Activated T-helper 2 cell treated with anti-CD3 and anti-CD28 coated beads, Interferon-gamma antibody, Interleukin-2, Interleukin-4, amounts not matched to agents 10 μg/mL and 5 μg/mL and 100 μg/mL, durations not matched to agents 14 hours and 24 hours and 36 hours (primary cell): ENCODE measurements around the gene OR2V2. TPM values are rescaled to one million over a fixed set of nuclear protein-coding genes. Genes with fewer than 3 reads are reported as not detected.
A peak's percentile ranks its signal among the peaks of the same experiment; 100 is the strongest.
"Not testable (repeated sequence)": the region's sequence is repeated elsewhere in the genome, so short reads cannot be mapped to it uniquely, and the experiment has no call there.

ENCODE experiments used
- DNase-seq: peaks from one replicate; pipeline ENCODE4 v3.0.0; 2021; ENCODE audit warnings: low spot score
- H3K27ac Mint-ChIP-seq: one replicate; pipeline ENCODE4 v1.8.0; 2021; ENCODE audit warnings: mixed read lengths
- H3K27me3 Mint-ChIP-seq: one replicate; pipeline ENCODE4 v1.8.0; 2021; ENCODE audit warnings: low read depth, mixed read lengths
- H3K36me3 Mint-ChIP-seq: one replicate; pipeline ENCODE4 v1.8.0; 2021; ENCODE audit warnings: low read depth, mixed read lengths
- H3K4me1 Mint-ChIP-seq: one replicate; pipeline ENCODE4 v1.8.0; 2021; ENCODE audit warnings: low read depth, mixed read lengths
- H3K4me3 Mint-ChIP-seq: one replicate; pipeline ENCODE4 v1.8.0; 2021; ENCODE audit warnings: low read depth, mild to moderate bottlenecking, moderate library complexity, mixed read lengths
- H3K9me3 Mint-ChIP-seq: one replicate; pipeline ENCODE4 v1.8.0; 2021; ENCODE audit warnings: mixed read lengths
- intact Hi-C: fragments of 100-400 bp; cut with micrococcal nuclease; formaldehyde crosslinking; loops from one replicate; pipeline ENCODE4 v1.15.1; 2023
- total RNA-seq: library from RNA; stranded (reverse); gene quantifications from 2 replicates; pipeline ENCODE4 v1.2.3, GENCODE V29; 2022

OR2V2 gene, protein sequence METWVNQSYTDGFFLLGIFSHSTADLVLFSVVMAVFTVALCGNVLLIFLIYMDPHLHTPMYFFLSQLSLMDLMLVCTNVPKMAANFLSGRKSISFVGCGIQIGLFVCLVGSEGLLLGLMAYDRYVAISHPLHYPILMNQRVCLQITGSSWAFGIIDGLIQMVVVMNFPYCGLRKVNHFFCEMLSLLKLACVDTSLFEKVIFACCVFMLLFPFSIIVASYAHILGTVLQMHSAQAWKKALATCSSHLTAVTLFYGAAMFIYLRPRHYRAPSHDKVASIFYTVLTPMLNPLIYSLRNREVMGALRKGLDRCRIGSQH
- total RNA-seq, result not detected in 2 replicates

- H3K36me3 Mint-ChIP-seq, DNase-seq, intact Hi-C loops, H3K27ac Mint-ChIP-seq, H3K27me3 Mint-ChIP-seq, H3K4me3 Mint-ChIP-seq, H3K4me1 Mint-ChIP-seq, H3K9me3 Mint-ChIP-seq: not testable (repeated sequence)
These were observed at the start of gene OR2V2 for GRCh38 chr5:181146927-181147636. Gene OR2V2 (plus strand): TSS chr5:181147586. CDS start chr5:181154943, 7,357 bp downstream.

GRCh38 chr5:181097759-181098491 lies 49.5 kb upstream of the OR2V2 start:
- not testable (repeated sequence) for H3K9me3 Mint-ChIP-seq, H3K4me1 Mint-ChIP-seq, DNase-seq, H3K36me3 Mint-ChIP-seq, H3K27ac Mint-ChIP-seq, H3K4me3 Mint-ChIP-seq
- peaks cover 21% of the 10 kb centered on the region for H3K27me3 Mint-ChIP-seq
- intact Hi-C loops, result loop anchor here (2.0 kb wide), 1 partner anchor 45 kb away; no protein-coding TSS in a partner anchor

GRCh38 chr5:181098762-181099601 lies 48.4 kb upstream of the OR2V2 start:
- H3K9me3 Mint-ChIP-seq, result no peaks in the 10 kb centered on the region
- no peak for DNase-seq
- peaks cover under 1% of the 10 kb centered on the region for H3K36me3 Mint-ChIP-seq
- intact Hi-C loops, result loop anchor here (2.0 kb wide), 1 partner anchor 46 kb away; no protein-coding TSS in a partner anchor
- H3K27me3 Mint-ChIP-seq, result peaks cover 20% of the 10 kb centered on the region
- H3K4me1 Mint-ChIP-seq, result peaks cover 3% of the 10 kb centered on the region
- H3K27ac Mint-ChIP-seq, result no peak overlapping the region
- H3K4me3 Mint-ChIP-seq, result no peak overlapping the region

DNA sequence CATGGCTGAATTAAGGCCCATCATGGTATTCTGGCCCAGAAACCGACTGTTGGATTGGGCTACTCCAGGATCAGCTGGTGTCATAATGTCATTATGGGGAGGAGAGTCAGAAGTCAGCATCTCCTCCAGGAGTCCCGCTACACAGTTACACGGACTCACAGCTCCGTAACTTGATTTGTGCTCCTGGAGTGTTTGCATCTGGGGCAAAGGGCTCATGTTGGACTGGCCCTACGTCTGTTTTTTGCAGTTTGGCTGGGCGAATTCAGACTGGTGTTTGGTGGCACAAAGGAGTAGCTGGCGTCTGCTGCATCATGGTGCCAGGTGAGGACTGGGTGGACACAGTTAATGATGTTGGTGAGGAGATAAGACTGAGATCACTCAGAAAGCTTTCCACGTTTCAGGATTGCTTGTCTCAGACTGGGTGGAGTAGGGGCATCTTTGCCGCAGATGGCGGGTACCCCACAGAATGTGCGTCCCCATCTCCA lies 47.7 kb upstream of the OR2V2 start:
- H3K4me1 Mint-ChIP-seq, result peaks cover 6% of the 10 kb centered on the region
- intact Hi-C loops, result loop anchor here (2.0 kb wide), 1 partner anchor 47 kb away; no protein-coding TSS in a partner anchor
- peaks cover 3% of the 10 kb centered on the region for H3K36me3 Mint-ChIP-seq
- H3K4me3 Mint-ChIP-seq, result no peak overlapping the region
- no peak for DNase-seq
- no peak overlapping the region for H3K27ac Mint-ChIP-seq
- no peaks in the 10 kb centered on the region for H3K9me3 Mint-ChIP-seq
- H3K27me3 Mint-ChIP-seq, result peaks cover 27% of the 10 kb centered on the region

GRCh38 chr5:181100121-181100875 lies 47.1 kb upstream of the OR2V2 start:
- Mint-ChIP-seq H3K4me1 (peaks cover 6% of the 10 kb centered on the region), H3K27me3 (peaks cover 31% of the 10 kb centered on the region), H3K27ac (no peak overlapping the region), H3K36me3 (peaks cover 3% of the 10 kb centered on the region), H3K4me3 (no peak overlapping the region), H3K9me3 (no peaks in the 10 kb centered on the region)
- no peak for DNase-seq
- intact Hi-C loops, result no loop called here

DNA sequence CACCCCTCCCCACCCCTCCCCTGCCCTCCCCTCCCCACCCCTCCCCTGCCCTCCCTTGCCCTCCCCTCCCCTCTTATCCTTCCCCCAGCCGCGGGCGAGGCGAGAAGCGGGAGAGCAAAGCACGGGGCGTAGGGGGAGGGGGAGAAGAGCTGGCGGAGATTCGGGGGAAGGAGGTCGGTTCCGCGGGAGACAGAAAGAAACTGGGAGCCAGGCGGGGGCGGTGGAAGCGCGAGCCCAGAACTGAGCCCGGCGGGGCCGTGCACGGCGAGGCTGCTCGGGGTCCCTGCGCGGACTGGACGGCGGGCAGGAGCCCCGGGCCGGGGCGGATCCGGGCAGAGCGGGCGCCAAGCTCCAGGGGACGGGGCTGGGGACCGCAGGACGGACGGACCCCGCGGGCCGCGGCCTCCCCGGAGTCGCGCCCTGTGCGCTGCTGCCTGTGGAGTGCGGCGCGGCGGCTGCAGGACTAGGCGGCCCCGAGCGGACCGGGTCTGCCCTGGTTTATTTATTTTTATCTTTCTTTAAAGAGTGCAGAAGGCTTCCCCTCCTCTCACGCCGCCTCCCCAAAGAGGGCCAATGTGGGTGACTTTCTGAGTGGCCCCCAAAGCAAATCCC lies 46.2 kb upstream of the OR2V2 start:
- intact Hi-C loops, DNase-seq, H3K36me3 Mint-ChIP-seq, H3K4me3 Mint-ChIP-seq, H3K4me1 Mint-ChIP-seq, H3K9me3 Mint-ChIP-seq, H3K27ac Mint-ChIP-seq: not testable (repeated sequence)
- H3K27me3 Mint-ChIP-seq, result peaks cover 37% of the 10 kb centered on the region

DNA sequence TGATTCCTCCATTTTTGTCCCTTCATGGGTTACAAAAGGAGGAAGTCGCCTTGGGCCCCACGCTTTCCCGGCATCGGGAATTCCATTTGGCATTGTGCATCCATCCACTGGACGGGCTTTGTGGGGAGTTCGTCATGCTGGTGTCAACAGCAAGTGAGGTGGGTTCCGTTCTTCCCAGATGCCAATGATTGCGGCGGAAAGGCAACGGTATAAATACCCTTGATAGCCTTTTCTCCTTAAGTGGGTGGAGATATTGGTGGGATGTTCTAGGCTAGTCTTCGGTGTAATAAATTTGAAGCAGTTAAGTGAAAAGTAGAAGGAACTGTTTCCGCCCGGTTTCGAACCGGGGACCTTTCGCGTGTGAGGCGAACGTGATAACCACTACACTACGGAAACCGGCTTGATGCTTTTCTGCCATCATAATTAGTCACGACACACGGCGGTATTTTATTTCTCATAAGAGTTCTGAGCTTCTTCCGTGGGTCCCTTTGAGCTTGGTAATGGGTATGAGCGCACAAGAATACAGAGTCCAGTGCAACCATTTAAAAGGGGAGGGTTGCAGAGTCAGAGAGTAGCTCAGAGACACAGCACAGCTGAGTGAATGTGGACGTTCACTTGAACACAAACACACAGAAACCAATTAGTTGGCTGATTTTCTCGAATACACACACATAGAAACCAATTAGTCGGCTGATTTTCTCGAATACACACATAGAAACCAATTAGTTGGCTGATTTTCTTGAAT lies 45.3 kb upstream of the OR2V2 start:
- intact Hi-C loops, result not testable (repeated sequence)

DNA sequence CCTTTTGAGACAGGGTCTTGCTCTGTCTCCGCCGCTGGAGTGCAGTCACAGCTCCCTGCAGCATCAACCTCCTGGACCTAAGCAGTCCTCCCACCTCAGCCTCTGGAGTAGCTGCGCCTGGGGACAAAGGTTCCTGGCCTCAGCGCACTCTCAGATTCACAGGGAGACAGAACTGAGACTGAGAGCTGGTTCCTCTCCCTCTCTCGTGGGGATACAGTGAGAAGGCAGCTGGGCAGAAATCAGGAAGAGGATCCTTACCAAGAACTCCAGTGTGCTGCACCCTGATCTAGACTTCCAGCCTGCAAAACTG lies 43.2 kb upstream of the OR2V2 start:
- H3K27me3 Mint-ChIP-seq, result peaks cover 37% of the 10 kb centered on the region
- DNase-seq, intact Hi-C loops, H3K4me1 Mint-ChIP-seq, H3K27ac Mint-ChIP-seq, H3K36me3 Mint-ChIP-seq, H3K9me3 Mint-ChIP-seq: not testable (repeated sequence)
- H3K4me3 Mint-ChIP-seq, result peak overlapping the region; percentile 78

More for the DNA sequence above, 45.3 kb upstream of the OR2V2 start:
- peaks cover 38% of the 10 kb centered on the region for H3K27me3 Mint-ChIP-seq
- DNase-seq, H3K36me3 Mint-ChIP-seq, H3K4me3 Mint-ChIP-seq, H3K9me3 Mint-ChIP-seq, H3K4me1 Mint-ChIP-seq, H3K27ac Mint-ChIP-seq: not testable (repeated sequence)

DNA sequence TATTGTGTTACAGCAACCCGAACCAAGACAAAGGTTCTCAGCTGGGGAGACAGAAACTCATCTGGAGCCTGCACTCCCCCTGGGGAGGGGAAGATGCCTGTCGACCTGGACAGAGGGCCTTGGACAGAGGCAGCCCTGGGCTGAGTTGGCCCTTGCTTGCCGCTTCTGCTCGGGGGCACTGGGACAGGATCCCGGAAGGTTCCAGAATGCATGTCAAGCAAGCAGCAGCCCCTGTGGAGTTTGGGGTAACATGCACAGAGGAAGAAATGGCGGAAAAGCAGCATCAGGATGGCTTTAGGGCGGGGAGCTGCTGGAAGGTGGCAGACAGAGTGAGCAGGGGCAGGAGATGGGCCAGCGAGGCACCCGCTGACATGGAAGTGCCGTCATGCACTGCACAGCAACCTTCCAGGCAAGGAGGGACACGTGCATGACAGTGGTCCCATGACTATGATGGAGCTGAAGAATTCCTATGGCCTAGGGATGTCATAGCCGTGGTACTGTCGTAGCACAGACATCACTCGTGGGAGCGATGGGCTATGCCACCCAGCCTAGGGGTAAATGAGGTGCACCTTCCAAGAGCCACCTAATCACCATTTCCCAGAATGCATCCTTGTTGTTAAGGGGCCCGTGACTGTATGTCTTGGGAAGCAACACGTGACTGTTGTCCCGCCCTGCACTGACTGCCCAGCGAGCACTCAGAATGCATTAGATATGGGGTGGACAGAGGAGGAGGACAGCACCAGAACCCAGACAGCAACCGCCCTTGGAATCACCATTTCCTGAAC lies 42.6 kb upstream of the OR2V2 start:
- Mint-ChIP-seq H3K4me3 (peak overlapping the region; percentile 78), H3K27me3 (peaks cover 34% of the 10 kb centered on the region)
- H3K27ac Mint-ChIP-seq, H3K4me1 Mint-ChIP-seq, intact Hi-C loops, H3K36me3 Mint-ChIP-seq, DNase-seq, H3K9me3 Mint-ChIP-seq: not testable (repeated sequence)

GRCh38 chr5:181105391-181106025 lies 41.9 kb upstream of the OR2V2 start:
- H3K27ac Mint-ChIP-seq, result no peak overlapping the region
- no peak overlapping the region for H3K4me3 Mint-ChIP-seq
- DNase-seq, result no peak
- peaks cover 28% of the 10 kb centered on the region for H3K27me3 Mint-ChIP-seq
- no peaks in the 10 kb centered on the region for H3K9me3 Mint-ChIP-seq
- intact Hi-C loops, result no loop called here
- peaks cover 4% of the 10 kb centered on the region for H3K4me1 Mint-ChIP-seq
- H3K36me3 Mint-ChIP-seq, result peaks cover 3% of the 10 kb centered on the region
